GM12891 (cell line): Measurements from ENCODE around the gene AGMO.

Source experiments
- DNase-seq: peaks from one replicate; pipeline ENCODE4 v3.0.0; 2011; ENCODE audit warnings: low spot score; ENCODE audit not compliant: insufficient read length
- FAIRE-seq: peaks from 2 replicates; lab custom pipeline; 2011; peaks lifted over from hg19 to GRCh38; lab: Jason Lieb, UNC
- PAX5 ChIP-seq: IDR thresholded peaks from 2 replicates; pipeline ENCODE4 v1.6.1; 2011; ENCODE audit warnings: low read length, moderate library complexity, mild to moderate bottlenecking; ENCODE audit not compliant: insufficient read depth, severe bottlenecking
- POLR2A ChIP-seq: IDR thresholded peaks from 2 replicates; pipeline ENCODE4 v1.6.1; 2011; ENCODE audit warnings: low read depth, low read length, control low read depth
- POLR2AphosphoS5 ChIP-seq: IDR thresholded peaks from 2 replicates; pipeline ENCODE4 v1.6.1; 2011; ENCODE audit warnings: low read depth, low read length, control low read depth
- POU2F2 ChIP-seq: IDR thresholded peaks from 2 replicates; pipeline ENCODE4 v1.6.1; 2011; ENCODE audit warnings: low read depth, mild to moderate bottlenecking, control low read depth, low read length, moderate library complexity
- SPI1 ChIP-seq: IDR thresholded peaks from 2 replicates; pipeline ENCODE4 v1.6.1; 2011; ENCODE audit warnings: low read depth, low read length, control low read depth
- TAF1 ChIP-seq: IDR thresholded peaks from 2 replicates; pipeline ENCODE4 v1.6.1; 2011; ENCODE audit warnings: low read depth, low read length, control low read depth

The AGMO gene

GRCh38 chr7:15471669-15471950 is 90.2 kb downstream of the AGMO start:
- TF ChIP-seq SPI1 (no peak), TAF1 (no peak), PAX5 (no peak), POLR2AphosphoS5 (no peak), POLR2A (no peak), POU2F2 (no peak)
- DNase-seq, result no peak
- FAIRE-seq, result no peak

GRCh38 chr7:15470825-15471668 is 90.8 kb downstream of the AGMO start:
- DNase-seq (no peak), FAIRE-seq (no peak)
- TF ChIP-seq PAX5 (no peak), TAF1 (no peak), POLR2A (no peak), POU2F2 (no peak), SPI1 (no peak), POLR2AphosphoS5 (no peak)

DNA sequence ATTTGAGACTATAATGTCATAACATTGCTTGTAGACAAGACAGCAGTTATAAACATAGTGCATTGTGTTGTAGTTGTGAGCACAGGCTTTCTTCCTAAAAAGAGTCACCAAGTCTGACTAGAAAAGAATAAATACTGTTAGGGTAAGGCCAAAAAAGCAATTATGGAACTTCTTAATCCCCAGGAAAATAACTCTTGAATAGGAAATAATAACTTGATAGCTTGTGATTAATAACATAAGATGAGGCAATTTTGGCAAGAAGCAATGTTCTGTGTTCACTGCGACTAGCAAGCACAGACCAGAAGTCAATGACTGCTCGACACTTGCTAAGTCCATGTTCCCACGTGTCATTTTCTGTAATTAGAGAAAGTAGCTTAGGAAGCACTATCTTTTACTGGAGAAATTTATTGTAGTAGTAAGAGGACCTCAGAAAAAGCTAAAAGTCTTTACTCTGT is 97.1 kb downstream of the AGMO start:
- DNase-seq (no peak), FAIRE-seq (no peak)
- TF ChIP-seq PAX5 (no peak), POLR2A (no peak), TAF1 (no peak), SPI1 (no peak), POU2F2 (no peak), POLR2AphosphoS5 (no peak)

DNA sequence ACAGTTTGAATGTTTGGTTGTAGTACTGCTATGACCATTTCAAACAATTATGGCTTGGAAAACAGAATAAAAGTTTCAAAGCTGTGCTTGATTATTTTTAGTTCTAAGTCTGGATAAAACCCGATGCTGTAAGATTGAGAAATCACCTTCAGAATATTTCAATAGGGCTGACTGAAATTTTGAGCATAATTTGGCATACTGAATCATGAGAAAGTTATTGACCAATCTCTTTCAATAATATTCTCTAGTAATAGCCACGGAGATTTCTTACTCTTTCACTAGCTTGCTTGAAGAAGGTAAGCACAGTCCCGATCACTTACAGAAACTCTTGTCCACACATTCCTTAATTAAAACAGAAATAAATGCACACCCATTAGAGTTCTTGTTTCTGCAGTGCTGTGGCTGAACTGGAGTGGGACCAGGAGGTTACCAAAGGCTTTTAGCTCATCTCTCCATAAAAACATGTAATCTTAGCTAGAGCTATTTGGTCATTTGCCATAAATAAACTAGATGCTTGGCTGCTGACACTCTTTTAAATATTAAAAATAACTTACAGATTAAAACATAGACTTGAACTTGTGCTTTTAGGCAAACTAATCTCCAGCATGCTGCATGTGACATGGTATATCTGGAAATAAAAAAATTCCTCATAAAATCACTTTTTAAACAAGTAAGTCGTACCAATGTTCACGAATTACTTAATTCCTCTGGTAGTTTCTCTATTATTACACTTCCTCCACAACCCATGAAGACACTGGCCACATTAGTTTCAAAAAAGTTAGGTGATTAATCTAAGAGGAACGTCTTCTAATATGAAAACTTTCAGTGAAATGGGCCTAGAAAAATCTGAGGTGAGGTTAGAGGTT is 97.8 kb downstream of the AGMO start:
- no peak for DNase-seq
- FAIRE-seq, result no peak
- TF ChIP-seq POLR2A (no peak), TAF1 (no peak), PAX5 (no peak), POLR2AphosphoS5 (no peak), SPI1 (no peak), POU2F2 (no peak)

- FAIRE-seq (no peak), DNase-seq (no peak)
- TF ChIP-seq TAF1 (no peak), PAX5 (no peak), POU2F2 (no peak), SPI1 (no peak), POLR2AphosphoS5 (no peak), POLR2A (no peak)
Observed at GRCh38 chr7:15462721-15463389, 99.0 kb downstream of the AGMO start.

DNA sequence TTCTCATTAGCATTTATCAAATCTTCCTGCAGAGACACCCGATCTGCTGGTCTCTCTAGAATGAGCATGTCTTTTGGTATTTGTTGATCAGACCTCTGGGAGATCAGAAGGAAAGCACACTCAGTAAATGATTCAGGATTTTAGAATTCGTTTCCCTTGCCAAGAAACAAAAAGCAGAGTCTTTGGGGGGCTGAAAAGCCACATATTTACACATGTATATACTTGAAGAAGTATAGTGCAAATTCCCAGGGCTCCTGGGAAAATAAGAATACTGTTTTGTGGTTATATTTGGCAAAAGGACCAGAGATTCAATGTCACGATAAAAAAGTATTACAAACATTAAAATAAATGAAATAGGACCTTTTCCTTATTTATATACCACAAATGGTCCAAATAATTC is 100.2 kb downstream of the AGMO start:
- FAIRE-seq (no peak), DNase-seq (no peak)
- TF ChIP-seq TAF1, result no peak
- TF ChIP-seq POLR2AphosphoS5, result no peak
- no peak for TF ChIP-seq PAX5
- TF ChIP-seq POU2F2, result no peak
- TF ChIP-seq POLR2A, result no peak
- TF ChIP-seq SPI1, result no peak

DNA sequence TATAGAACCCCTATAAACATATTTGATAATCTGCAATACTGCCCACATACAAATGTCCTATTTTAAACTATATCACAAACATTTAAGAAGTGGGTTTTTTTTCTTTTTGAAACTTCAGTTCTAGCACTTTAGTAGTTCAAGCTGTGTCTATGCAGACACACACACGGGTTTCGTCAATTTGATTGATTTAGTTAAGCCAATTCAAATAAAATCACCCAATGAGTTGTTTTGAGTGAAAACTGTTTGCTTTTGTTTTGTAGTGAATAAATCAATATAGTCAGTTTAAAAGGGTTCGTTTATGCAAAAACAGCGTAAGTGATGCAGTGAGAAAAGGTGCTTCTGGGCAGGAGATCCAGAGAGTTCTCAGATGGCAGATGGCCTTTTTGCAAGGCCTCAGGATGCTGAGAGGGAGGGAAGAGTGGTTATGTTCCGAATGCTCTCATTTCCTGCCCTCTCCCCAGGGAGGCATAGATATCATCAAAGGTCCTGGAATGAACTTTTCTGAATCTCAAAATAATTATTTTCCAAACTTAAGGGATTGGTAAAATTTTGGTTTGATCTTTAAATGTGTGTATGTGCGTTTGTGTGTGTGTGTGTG is 102.7 kb downstream of the AGMO start:
- TF ChIP-seq POLR2A, result no peak
- TF ChIP-seq PAX5, result no peak
- TF ChIP-seq POU2F2, result no peak
- no peak for TF ChIP-seq TAF1
- TF ChIP-seq SPI1, result no peak
- TF ChIP-seq POLR2AphosphoS5, result no peak
- no peak for FAIRE-seq

GRCh38 chr7:15457990-15458955 is 103.5 kb downstream of the AGMO start:
- TF ChIP-seq POLR2A (no peak), POLR2AphosphoS5 (no peak), SPI1 (no peak), POU2F2 (no peak), PAX5 (no peak), TAF1 (no peak)
- no peak for DNase-seq
- FAIRE-seq, result no peak

More for the DNA sequence above, 102.7 kb downstream of the AGMO start:
- no peak for DNase-seq
